GM18517 (cell line): Measurements from ENCODE around the gene MAT2B.

Experiments
- ATAC-seq: cut with Tn5 transposase; IDR thresholded peaks from one replicate; pipeline ENCODE4 v1.9.1; 2021; ENCODE audit warnings: mild to moderate bottlenecking, moderate library complexity; ENCODE audit not compliant: unreplicated experiment

Gene MAT2B

DNA sequence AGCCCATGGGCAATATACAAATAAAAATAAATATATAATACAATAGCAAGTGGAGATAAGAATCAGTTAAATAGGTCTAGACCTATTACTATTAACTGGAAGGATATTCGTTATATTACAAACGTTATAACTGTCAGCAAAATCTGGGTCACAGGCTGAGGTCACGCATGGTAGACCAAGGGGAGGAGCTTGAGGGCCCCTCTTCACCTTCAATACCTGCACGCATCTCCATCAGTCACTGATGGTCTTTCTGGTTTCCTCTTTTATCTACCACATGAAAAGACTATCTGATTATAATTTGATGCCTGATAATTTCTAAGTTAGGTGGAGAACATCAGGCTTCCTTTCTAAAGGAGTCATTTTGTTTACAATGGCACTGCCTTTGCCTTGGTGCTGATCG, 43.2 kb downstream of the MAT2B start:
- no peak for ATAC-seq

DNA sequence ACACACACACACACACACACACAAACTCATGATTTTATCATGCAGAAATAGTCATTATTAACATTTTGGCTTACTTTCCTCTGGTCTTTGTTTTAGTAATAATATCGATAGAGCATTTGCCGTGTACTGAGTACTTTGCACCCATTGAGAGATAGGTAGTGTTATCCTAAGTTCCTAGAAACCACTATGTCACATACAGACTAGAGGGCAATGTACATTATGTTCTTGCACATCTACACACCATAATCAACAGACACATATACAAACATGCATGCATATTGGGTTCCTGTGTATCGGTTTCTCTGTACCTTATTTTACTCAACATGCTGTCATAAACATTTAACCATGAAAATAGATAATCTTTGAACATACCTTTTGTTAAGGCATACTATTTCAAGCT, 45.7 kb downstream of the MAT2B start:
- ATAC-seq, result no peak

DNA sequence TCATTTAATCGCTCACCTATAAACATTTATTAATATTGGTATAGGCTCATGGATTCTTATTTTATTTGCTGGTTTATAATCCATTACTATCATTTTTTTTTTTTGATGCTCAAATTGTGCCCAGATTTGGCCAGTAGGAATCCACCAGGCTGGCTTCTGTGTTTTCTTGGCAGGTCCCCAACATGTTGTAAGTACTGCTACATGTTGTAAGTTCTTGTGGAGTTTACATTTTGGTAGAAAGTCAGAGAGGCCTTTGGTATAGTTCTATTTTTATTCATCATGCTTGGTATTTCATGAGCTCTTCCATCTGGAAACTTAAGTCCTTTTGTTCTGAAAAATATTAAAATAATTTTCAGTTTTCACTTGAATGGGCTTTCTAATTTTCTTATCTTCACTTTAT, 47.1 kb downstream of the MAT2B start:
- no peak for ATAC-seq

DNA sequence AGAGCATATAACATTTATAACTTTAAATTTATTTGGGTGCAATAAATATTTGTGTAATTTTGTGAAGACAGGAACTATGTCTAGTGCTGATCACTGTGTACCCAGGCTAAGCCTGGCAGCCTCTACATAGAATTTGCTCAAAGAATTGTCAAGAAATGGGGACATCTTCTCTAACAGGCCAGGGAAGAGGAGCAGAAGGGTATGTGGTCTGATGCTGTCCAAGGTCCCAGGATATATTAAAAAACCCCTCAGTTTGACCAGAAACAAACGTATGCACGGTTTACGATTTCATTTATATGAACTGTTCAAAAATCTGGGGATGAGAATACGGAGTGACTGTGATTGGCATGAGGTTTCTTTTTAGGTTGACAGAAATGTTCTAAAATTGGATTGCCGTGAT, 55.9 kb downstream of the MAT2B start:
- ATAC-seq, result no peak

DNA sequence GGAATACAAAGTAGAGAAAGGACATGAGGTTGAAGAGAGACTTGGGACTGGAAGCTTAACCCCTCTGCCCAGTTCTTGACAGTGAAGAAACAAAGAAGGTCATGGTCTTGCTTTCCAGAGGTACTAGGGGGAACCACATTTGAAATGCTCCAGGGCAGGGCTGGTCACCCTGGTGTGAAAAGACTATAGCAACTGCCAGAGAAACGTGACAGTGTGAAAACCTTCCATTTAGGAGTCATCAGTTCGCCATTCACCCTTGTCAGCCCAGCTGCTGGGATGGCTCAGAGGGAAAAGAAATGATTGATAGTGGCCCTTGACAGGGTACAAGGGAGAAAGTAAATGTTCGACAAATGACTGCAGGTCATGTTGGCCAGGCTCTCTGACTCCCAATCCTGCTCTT, 56.7 kb downstream of the MAT2B start:
- ATAC-seq, result no peak

DNA sequence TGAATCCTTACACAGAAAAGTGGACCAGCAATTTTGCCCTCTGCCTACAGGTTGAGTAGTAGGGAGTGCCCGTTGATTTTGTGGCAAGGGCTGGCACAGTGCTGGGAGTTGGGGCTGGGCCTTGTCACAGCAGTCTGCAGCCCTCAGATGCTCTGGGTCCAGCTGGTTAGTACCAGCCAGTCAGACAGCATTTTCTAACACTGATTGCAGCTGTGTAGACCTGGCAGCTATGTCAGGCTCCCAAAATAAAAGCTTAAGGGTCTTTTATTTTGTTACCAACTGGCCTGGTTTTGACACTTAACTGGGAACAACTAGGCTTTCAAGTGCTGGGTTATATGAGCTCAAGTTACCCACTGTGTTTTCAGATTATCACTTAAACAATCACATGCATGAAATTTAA, 57.7 kb downstream of the MAT2B start:
- no peak for ATAC-seq

DNA sequence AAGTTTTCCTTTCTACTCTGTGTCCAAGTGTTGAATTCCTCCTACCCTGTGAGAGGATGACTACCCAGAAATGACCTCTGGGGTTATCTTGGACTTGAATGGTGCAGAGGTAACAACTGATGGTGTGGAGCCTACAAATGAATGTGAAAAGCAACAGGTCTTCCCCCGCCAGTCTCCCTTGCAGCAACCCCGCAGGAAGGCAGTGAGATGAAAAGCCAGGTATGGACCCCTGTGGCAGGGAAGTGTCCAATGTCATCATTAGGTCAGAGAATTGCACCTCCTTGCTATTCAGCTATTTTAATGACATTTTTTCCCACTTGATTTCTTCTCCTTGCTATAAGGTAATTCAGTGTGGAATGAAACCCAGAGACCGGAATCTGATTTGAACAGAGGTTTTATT, 58.5 kb downstream of the MAT2B start:
- ATAC-seq, result no peak

DNA sequence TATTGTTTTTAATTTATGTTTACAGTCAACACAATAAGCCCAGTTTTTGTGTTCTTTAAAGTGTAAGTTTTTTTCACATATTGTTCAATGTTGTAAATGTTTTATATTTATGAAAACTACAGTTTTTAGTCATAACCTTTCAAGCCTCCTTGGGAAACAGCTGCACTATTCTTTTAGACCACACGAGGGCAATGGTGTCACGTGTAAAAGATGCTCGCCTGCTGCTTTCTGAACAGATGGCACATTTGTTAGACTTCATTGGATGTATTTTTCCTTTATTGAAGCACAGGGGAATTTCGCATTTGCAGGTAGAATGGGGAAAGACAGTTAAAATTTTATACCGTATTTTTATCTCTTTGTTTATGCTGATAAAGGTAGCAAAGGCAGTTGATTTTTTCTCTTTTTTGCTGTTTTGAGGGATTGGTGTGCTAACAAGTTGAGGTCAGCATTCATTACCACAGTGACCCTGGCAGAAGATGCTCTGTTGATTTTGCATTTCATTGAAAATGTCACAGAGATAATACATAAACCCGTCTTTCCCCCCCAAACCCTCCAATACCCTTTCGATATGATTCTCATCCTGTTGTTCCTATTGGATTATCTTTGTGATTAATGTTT, 59.0 kb downstream of the MAT2B start:
- no peak for ATAC-seq

DNA sequence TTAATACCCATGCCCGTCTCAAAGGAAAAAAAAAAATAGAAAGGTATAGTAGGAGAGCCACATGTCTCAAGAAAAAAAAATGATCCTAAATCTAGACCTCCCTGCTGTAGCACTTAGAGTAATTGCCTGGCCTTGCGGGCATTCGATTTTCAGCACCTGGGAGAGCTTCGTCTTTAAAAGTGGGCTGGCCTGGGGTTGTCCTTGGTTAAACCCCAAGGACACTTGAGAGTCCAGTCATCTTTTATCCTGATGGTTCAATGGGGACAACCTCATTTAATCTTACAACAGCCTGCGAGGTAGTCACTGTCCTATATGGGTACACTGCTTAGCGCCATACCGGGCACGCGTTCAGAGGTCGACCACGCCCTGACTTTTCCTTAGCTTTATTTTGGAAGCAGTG, 60.1 kb downstream of the MAT2B start:
- peak; percentile 7 for ATAC-seq

DNA sequence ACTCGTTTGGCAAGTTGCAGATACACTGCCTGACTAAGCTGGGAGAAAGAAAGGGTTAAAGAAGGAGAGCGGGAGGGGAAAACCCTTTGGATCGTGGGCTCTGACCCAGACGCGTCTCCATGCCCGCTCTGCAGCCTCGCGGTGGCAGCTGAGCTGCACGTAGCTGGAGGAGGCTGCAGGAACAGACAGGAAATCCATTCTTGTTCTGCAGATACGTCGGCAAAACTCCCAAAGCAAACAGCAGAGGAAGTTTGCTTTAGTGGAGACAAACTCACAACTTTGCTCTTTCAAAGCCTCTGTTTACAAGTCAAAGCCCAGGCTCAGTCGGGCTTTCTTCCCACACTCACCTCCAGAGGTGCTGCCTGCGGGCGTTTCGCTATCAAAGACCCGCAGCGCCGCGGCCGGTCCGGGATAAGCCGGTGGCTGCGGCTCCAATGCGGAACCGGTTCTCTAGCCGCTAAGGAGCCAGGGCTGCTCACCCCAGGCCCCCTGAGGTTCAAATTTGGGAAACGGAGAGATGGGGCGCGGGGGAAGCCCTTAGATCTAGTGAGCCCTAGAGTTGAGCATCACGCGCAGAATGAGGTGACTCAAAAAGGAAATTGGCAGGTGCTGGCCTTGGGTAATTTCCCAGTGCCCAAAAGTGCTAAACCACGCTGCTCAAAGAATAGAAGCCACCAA, 60.7 kb downstream of the MAT2B start:
- ATAC-seq, result peak; percentile 59

DNA sequence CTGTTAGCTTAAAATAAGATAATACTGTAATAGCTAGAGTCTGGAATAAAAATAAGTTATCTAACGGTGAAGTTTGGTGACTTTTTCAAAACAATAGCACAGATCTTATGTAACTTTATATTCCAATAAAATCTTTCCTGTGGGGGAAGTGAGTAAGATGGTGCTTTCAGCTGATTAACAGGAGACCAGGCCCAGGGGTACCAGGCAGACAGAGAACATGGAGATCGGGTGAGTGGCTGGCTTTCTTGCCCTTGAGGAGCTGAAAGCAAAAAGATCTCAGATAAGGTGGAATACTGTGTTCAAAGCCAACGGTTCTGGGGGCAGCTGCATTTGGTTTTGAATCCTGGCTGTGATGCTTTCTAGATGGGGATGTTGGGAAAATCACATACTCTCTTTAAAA, 61.3 kb downstream of the MAT2B start:
- no peak for ATAC-seq

DNA sequence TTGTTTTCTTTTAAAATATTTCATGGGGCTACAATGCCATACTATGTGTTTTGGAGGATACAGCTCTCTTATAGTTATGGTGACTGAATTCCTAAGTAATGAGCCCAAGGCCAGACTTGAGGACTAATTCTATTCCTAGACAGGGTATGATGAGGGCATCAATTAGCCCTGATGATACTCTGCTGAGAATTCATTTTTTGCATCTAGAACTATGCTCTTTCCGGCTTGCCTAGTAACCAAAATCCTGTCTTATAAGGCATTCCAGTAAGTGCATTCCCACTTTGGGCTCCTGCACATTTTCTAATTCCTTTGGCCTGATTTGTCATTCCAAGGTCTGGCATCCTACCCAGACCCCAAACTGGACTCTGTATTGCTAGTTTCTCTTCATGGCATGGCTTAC, 62.4 kb downstream of the MAT2B start:
- ATAC-seq, result no peak
